ENCODE results near the gene ZFYVE1.

Gene ZFYVE1

GRCh38 chr14:72943876-72944430 is 83.0 kb downstream of the ZFYVE1 start:
- TF ChIP-seq CTCF (conservative IDR thresholded peaks at IDR 0.05; ENCODE audit: low read depth, low read length): no peak
- no peak for DNase-seq (ENCODE audit: low read depth)
- H3K4me3 ChIP-seq (ENCODE audit: low read depth, low read length): no peak overlapping the region

GRCh38 chr14:72942934-72943333 is 84.0 kb downstream of the ZFYVE1 start:
- no peak overlapping the region for H3K4me3 ChIP-seq (ENCODE audit: low read depth, low read length)
- no peak for DNase-seq (ENCODE audit: low read depth)
- no peak for TF ChIP-seq CTCF (conservative IDR thresholded peaks at IDR 0.05; ENCODE audit: low read depth, low read length)

- no peak overlapping the region for H3K4me3 ChIP-seq (ENCODE audit: low read depth, low read length)
- TF ChIP-seq CTCF (conservative IDR thresholded peaks at IDR 0.05; ENCODE audit: low read depth, low read length): no peak
- DNase-seq (ENCODE audit: low read depth): no peak
Observed at GRCh38 chr14:72941286-72941985, 85.5 kb downstream of the ZFYVE1 start.

DNA sequence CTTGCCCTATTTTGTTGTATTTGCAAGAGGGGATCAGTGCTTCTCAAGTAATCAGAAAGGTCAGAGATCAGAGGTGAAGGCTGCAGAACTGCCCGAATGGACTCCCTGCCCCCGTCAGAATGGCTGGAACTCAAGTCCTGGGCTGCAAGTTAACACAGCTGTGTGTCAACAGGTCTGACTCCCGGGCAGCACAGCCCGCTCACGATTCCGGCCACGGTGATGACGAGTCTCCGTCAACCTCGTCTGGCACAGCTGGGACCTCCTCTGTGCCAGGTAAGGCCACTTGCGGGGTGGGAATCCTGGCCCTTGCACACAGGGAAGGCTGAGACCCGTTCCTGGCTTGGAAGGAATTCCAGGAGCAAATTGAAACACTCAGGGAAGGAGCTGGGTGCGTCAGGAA is 87.3 kb downstream of the ZFYVE1 start:
- TF ChIP-seq CTCF (conservative IDR thresholded peaks at IDR 0.05; ENCODE audit: low read depth, low read length): no peak
- no peak overlapping the region for H3K4me3 ChIP-seq (ENCODE audit: low read depth, low read length)
- DNase-seq (ENCODE audit: low read depth): no peak

DNA sequence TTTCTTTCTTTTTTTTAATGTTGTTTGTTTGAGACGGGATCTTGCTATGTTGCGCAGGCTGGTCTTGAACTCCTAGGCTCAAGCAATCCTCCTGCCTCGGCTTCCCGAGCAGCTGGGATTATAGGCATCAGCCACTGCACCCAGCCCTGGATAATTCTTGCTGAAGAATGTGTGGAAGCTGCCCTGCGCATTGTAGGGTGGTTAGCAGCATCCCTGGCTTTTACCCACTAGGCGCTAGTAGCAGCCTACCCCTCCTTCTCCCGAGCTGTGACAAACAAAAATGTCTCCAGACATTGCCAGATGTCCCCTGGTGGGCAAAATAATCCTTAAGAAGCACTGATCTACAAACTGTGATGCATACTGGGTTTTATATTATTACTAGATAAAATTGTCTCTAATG is 94.0 kb downstream of the ZFYVE1 start:
- H3K4me3 ChIP-seq (ENCODE audit: low read depth, low read length): no peak overlapping the region
- DNase-seq (ENCODE audit: low read depth): no peak
- no peak for TF ChIP-seq CTCF (conservative IDR thresholded peaks at IDR 0.05; ENCODE audit: low read depth, low read length)

DNA sequence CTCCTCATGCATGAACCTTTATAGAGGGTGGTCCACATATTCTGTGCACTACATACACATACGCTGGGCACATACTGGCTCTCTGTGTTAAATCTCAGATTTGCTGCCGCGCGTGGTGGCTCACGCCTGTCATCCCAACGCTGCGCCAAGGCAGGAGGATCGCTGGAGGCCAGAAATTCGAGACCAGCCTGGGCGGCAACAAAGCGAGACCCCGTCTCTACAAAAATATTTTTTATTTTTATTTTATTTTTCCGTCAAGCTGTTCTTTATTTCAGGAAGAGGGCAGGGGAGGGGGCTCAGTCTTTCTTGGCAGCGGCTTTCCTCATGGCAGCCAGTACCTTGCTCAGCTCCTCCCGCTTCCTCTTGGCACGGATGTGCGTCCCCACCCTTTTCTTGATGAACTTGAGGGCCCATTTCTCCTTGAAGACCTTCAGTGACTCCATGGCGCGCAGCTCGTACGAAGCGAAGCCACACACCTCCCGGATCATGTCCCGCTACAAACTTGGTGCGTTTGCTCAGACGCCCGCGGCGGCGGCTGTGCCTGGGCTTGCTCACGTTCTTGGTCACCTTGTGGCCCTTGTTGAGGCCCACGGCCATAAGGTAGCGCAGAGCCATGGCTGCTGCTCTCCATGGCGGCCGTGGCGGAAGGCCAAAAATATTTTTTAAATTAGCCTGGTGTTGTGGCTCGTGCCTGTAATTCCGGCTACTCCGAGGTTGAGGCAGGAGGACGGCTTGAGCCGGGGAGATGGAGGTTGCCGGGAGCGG is 97.4 kb downstream of the ZFYVE1 start:
- H3K4me3 ChIP-seq (ENCODE audit: low read depth, low read length): no peak overlapping the region
- no peak for TF ChIP-seq CTCF (conservative IDR thresholded peaks at IDR 0.05; ENCODE audit: low read depth, low read length)
- no peak for DNase-seq (ENCODE audit: low read depth)
